Lower leg skin (tissue), 4 donors: ENCODE results near the gene ZBTB7C. TPM values are rescaled to one million over a fixed set of nuclear protein-coding genes. Genes with fewer than 3 reads are reported as not detected.

ENCODE experiments used
- DNase-seq, 2 donors: peaks; one replicate each; pipeline ENCODE4 v3.0.0-alpha.2; 2019; ENCODE audit warnings: low spot score in 2 of 2
- H3K4me3 ChIP-seq: fragments of 200-600 bp; sonication (generic); 2 replicates; pipeline ENCODE4 v1.5.1; 2017; ENCODE audit warnings: mild to moderate bottlenecking, low read depth; ENCODE audit not compliant: poor library complexity, severe bottlenecking
- CTCF ChIP-seq, 3 donors: fragments of 450-650 bp; IDR thresholded peaks; one replicate each; pipeline ENCODE4 v1.5.1; 2016; ENCODE audit warnings: antibody characterized with exemption in 3 of 3, mild to moderate bottlenecking in 3 of 3, moderate library complexity in 2 of 3
- POLR2A ChIP-seq, 2 donors: fragments of 450-650 bp; IDR thresholded peaks; one replicate each; pipeline ENCODE4 v1.6.1; 2016 to 2017; ENCODE audit warnings: antibody characterized with exemption in 2 of 2, mild to moderate bottlenecking in 1 of 2, moderate library complexity in 1 of 2
- WGBS, 2 donors: methylation state at CpG; one replicate each; pipeline ENCODE4 v1.1.5; 2018; 5-methylcytosine and 5-hydroxymethylcytosine counted together
- intact Hi-C: fragments of 100-400 bp; cut with DNase I; formaldehyde crosslinking; loops from one replicate; pipeline ENCODE4 v1.15.0; 2023; ENCODE audit warnings: low total_unique reads
- total RNA-seq, 4 donors: library from RNA; depleted of rRNA; stranded (reverse); fragments of >200 nt; gene quantifications; one replicate each; pipeline ENCODE4 v1.1.0, GENCODE V29; 2016

The ZBTB7C gene
- total RNA-seq, 4 donors from 2014 or later, result 44.2 to 59.7 (median 50.7) TPM

- intact Hi-C loops, result no loop called here
- peak in 1 of 2 donors; percentile 37 for DNase-seq
- H3K4me3 ChIP-seq, result no peak overlapping the region
- WGBS, 2 donors, result 99 to 100% methylated on average over 3 of the region's 3 CpGs
- no peak for TF ChIP-seq POLR2A (IDR thresholded peaks at IDR 0.05)
- TF ChIP-seq CTCF (IDR thresholded peaks at IDR 0.05), result no peak
These were observed 227.9 kb downstream of the ZBTB7C start for GRCh38 chr18:48181087-48181823.

- H3K4me3 ChIP-seq, result no peak overlapping the region
- TF ChIP-seq POLR2A (IDR thresholded peaks at IDR 0.05) (no peak), CTCF (IDR thresholded peaks at IDR 0.05) (no peak)
- WGBS, 2 donors, result 72 to 83% methylated on average over 2 of the region's 2 CpGs
- no peak for DNase-seq
- intact Hi-C loops, result no loop called here
These were observed 229.5 kb downstream of the ZBTB7C start for GRCh38 chr18:48179666-48180065.

GRCh38 chr18:48179001-48179400 lies 230.2 kb downstream of the ZBTB7C start:
- no peak for DNase-seq
- 91 to 97% methylated on average over 3 of the region's 3 CpGs for WGBS, 2 donors
- intact Hi-C loops, result no loop called here
- H3K4me3 ChIP-seq, result no peak overlapping the region
- TF ChIP-seq CTCF (IDR thresholded peaks at IDR 0.05), result no peak
- no peak for TF ChIP-seq POLR2A (IDR thresholded peaks at IDR 0.05)

- no peak for DNase-seq
- WGBS, 2 donors, result 75 to 76% methylated on average over 4 of the region's 4 CpGs
- intact Hi-C loops, result no loop called here
- no peak for TF ChIP-seq CTCF (IDR thresholded peaks at IDR 0.05)
- TF ChIP-seq POLR2A (IDR thresholded peaks at IDR 0.05), result no peak
- no peak overlapping the region for H3K4me3 ChIP-seq
These were observed 232.3 kb downstream of the ZBTB7C start for GRCh38 chr18:48176909-48177308.

GRCh38 chr18:48173557-48173956 lies 235.6 kb downstream of the ZBTB7C start:
- TF ChIP-seq CTCF (IDR thresholded peaks at IDR 0.05) (no peak), POLR2A (IDR thresholded peaks at IDR 0.05) (no peak)
- intact Hi-C loops, result no loop called here
- H3K4me3 ChIP-seq, result no peak overlapping the region
- DNase-seq, result no peak
- WGBS, 2 donors, result 93% methylated on average over 2 of the region's 2 CpGs
